ENCODE results near the gene CCDC187. TPM values are rescaled to one million over a fixed set of nuclear protein-coding genes. Genes with fewer than 3 reads are reported as not detected.

Gene CCDC187
- total and polyA plus RNA-seq, 2 of the 8 experiments (the other 6 are each of a cell fraction or from before 2014, with no cell fraction given), result 0.02 TPM; not detected in 1

- TF ChIP-seq CHD1 (IDR thresholded peaks at IDR 0.05; ENCODE audit: low read depth, low read length), result no peak
- no peak for TF ChIP-seq CBX8 (IDR thresholded peaks at IDR 0.05; ENCODE audit: borderline replicate concordance, low read depth, low read length)
- TF ChIP-seq EGR1 (IDR thresholded peaks at IDR 0.05; ENCODE audit: borderline replicate concordance, low read depth, low read length), result no peak
Measured at GRCh38 chr9:136349546-136349945, 45.7 kb upstream of the CCDC187 start (continued).
